Adipose tissue (tissue), 3 donors: Measurements from ENCODE around the gene OXCT2. TPM values are rescaled to one million over a fixed set of nuclear protein-coding genes. Genes with fewer than 3 reads are reported as not detected.

Experiments
- H3K27ac ChIP-seq: one replicate; pipeline ENCODE4 v1.5.1; 2013; ENCODE audit warnings: low read depth, low read length
- WGBS, 3 donors: extraction: QIAGEN DNeasy Blood & Tissue Kit; methylation state at CpG; one replicate each; pipeline ENCODE4 v1.1.7; 2013; 5-methylcytosine and 5-hydroxymethylcytosine counted together
- polyA plus RNA-seq, 3 donors: library from polyadenylated mRNA; stranded (reverse); fragments of 200-250 nt; gene quantifications; one replicate each; pipeline ENCODE4 v1.2.3, GENCODE V29; 2013
- donor health status: healthy with polysubstance abuse.
- donor health status: Bipolar disorder and iron deficiency.
- donor health status: healthy.

OXCT2 gene
- polyA plus RNA-seq, 3 donors, result 0.19 to 0.58 TPM; not detected in 1

DNA sequence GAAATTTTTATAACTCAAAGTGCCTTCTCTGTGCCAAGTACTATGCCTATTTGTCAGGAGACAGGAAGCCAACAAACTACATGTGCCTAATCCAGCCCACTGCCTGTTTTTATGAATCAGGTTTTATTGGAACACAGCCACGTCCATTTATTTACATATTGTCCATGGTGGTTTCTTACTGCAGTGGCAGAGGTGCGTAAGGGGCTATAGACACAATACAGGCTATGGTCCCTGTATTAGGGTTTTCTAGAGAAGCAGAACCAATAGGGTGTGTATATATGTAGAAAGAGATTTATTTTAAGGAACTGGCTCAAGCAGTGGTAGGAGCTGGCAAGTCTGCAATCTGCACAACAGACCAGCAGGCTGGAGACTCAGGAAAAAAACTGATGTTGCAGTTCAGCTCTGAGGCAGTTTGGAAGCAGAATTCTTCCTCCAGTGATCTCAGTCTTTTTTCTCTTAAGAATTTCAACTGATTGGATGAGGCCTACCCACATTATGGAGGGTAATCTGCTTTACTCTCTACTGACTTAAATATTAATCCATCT, 17.1 kb downstream of the OXCT2 start:
- no peak overlapping the region for H3K27ac ChIP-seq
- WGBS, 3 donors, result 60 to 84% (median 72%) methylated on average over 2 of the region's 2 CpGs

DNA sequence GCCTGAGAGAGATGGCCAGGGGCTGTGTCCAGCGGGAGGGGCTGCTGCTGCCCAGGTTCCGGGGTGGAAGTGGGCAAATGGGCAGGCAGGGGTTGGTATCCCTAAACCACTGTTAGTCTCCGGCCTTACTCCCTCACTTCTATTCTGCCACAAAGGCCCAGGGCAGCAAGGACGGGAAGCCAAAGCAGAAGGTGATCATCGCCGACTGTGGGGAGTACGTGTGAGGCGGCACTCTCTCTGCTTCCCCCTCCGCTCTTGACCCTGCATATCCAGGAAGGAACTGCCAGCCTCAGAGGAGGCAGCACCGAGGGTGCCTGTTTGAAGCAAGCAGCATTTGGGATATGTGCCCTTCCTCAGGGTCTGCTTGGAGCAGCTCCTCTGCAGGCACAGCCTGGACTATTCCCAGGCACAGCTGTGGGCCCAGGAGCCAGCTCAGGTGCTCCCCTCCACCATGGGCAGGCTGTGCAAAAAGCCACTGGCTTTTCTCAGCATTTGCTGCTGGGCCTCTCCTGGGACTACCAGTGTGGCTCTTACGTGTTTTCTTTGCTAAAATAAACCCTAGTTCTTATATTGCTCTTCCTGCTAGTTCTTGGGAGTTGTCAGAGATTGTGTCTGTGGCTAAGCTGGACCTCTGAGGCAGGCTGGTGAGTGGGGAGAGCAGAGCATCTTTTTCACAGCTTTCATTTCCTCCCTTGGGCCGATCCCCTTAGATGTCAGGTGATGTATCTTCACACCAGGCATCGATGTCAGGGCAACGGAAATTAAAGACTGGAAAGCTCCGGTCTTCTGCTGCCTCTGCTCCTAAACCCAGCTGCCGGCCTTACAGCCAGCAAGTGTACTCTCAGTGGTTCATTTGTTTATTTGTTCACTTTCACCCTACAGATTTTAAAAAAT, 17.8 kb downstream of the OXCT2 start:
- 86 to 96% (median 92%) methylated on average over 16 of the region's 16 CpGs for WGBS, 3 donors
- H3K27ac ChIP-seq, result no peak overlapping the region

DNA sequence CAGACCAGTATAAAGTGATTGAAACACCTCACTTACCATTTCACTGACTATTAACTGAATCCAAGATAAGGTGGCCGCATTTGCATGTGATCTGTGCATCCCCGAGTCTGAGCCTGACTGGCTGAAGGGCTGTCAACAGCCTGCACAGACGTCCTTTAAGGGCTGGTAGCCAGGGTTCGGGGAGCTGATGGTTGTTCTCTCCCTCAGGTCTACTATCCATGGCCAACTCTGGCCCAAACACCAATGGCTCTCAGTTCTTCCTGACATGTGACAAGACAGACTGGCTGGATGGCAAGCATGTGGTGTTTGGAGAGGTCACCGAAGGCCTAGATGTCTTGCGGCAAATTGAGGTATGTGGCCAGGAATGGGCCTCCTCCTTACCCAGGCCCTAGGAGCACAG, 18.4 kb downstream of the OXCT2 start:
- no peak overlapping the region for H3K27ac ChIP-seq
- 89 to 92% (median 91%) methylated on average over 6 of the region's 6 CpGs for WGBS, 3 donors

DNA sequence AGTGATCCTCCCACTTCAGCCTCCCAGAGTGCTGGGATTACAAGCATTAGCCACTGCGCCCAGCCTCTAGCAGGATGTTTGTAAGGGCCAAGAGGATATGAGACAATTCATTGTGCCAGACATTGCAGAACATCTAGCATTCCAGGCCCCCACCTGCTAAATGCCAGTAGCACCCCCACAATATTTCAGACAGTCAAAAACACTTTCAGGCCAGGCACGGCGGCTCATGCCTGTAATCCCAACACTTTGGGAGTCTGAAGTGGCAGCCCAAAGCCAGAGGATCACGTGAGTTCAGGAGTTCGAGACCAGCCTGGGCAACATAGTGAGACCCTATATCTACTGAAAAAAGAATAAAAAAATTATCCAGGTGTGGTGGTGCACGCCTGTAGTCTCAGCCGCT, 19.6 kb downstream of the OXCT2 start:
- no peak overlapping the region for H3K27ac ChIP-seq
- WGBS, 3 donors, result 94 to 96% (median 95%) methylated on average over 7 of the region's 7 CpGs

DNA sequence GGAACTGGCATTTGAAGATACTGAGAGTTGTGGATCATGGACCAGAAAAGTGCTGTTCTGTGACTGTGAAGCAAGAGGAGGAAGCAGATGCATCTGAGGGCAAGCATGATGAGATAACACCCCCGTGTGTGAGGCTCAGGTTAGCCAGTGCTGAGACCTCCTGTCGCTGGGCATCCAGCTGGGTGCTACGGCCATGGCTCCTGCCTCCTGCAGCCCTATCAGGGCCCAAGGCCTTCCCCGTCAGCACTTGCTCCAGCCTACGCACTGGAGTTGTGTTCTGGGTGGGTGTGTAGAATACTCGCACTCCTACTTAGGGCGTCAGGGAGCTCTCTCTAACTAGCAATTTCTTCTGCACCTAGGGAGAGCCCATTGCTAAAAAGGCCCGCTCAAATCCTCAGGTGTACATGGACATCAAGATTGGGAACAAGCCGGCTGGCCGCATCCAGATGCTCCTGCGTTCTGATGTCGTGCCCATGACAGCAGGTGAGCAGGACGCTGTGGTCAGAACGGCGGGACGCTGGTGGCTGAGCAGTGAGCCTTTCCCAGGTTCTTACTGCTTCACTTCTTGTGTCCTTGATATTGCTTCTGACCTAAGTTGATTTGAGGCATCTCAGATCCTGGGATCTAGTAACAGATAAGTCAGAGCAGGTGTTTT, 26.0 kb downstream of the OXCT2 start:
- no peak overlapping the region for H3K27ac ChIP-seq
- WGBS, 3 donors, result 91 to 95% (median 93%) methylated on average over 16 of the region's 16 CpGs

DNA sequence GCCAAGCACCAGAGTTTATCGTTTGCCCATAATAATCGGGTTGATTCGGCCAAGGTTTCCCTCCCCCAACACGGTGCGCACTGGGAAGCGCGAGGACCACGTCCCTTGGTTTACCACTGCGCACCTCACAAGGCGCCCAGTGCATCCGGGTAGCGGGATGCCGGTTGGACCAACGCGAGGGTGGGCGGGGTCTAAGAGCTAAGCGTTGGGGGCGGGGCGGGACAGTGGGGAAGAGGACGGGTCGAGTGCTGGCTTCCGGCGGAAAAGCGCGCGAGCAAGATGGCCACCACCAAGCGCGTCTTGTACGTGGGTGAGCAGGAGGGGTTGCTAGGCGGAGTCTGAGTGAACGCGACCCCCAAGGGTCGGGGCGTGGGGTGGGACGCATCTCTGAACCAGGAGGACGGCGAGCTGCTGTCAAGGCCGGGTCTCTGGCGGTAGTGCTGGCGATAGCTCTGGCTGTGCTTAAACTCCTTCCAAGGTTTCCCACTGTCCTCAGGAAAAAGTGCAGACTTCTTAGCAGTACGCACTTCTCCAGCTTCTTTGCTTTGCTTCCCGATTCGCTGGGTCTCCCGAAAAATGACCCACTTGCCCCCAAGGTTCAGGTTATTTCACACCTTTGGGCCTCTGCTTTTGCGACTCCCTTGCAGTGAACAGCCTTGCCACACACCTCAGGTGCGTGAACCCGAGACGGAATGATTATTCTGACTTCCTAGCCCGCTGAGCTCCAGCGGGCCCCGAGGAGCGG, 32.4 kb downstream of the OXCT2 start, which contains the start of gene PPIE:
TSS of gene PPIE (plus strand) at position 261 of the 745 bp plus-strand sequence. CDS start at position 280, 19 bp downstream.
- H3K27ac ChIP-seq, result no peak within 1 kb of the TSS
- WGBS, 3 donors, result 1% methylated on average over 52 of the region's 52 CpGs

DNA sequence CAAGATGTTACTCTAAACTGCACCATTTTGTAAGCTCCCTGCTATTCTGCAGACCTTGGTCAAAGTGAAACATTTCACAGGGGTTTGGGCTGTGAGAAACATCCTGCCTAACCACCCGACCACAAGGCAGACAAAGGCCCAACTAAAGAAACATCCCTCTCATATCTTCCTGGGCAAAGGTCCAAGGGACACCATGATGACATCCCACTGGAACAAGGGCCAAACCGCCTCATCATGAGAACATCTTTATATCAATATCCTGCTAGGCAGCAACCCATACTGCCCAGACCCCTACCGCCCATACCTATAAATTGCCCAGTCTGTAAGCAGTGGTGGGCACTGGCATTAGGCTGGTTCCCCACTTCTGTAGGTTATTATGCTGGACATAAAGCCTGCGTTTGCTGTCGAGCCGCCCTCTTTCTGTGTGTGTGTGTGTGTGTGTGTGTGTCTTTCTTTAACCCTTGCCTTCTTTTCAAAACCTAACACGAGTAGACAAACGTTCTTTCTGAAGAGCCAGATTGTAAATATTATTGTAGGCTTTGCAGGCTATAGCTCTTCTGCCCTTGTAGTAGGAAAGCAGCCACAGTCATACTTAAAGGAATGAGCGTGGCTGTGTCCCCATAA, 33.5 kb downstream of the OXCT2 start:
- WGBS, 3 donors, result 76 to 85% (median 80%) methylated on average over 9 of the region's 9 CpGs
- no peak overlapping the region for H3K27ac ChIP-seq

DNA sequence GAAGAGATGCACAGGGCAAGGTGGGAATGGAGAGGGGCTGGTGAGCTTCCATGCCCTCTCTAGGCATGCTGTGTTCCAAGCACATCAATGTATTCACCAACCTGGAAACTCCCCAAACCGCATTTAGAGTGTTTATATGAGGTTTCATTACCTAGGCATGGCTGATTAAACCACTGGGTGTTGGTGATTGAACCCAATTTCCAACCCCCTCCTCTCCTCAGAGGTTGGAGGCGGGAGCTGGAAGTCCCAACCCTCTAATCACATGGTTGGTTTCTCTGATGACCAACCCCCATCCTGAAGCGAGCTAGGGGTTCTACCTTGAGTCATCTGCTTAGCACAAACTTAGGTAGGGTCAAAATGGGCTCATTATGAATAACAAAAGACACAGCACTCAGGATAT, 35.4 kb downstream of the OXCT2 start:
- whole genome bisulfite sequencing, 3 donors, result 68 to 81% (median 76%) methylated on average over 3 of the region's 3 CpGs
- no peak overlapping the region for H3K27ac ChIP-seq

DNA sequence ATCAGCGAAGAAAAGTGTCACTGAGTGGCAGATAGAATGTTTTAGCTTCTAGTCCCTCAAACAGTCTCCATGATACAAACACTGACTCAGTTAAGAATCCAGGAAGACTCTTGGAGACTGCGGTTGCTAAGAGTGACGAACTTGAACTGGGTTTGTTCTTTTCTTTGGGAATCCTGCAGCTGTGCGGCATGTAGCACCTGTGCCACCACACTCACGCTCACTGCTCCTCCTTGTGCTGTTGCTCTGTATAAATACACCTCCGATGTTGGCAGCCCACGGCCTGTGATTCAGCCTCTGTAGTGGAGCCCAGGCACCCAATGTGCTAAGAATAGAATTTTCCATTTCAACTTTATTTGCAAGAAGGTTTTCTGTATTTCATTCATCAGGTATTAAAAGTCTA, 38.0 kb downstream of the OXCT2 start:
- 27 to 75% (median 66%) methylated on average over 7 of the region's 7 CpGs for WGBS, 3 donors
- no peak overlapping the region for H3K27ac ChIP-seq

DNA sequence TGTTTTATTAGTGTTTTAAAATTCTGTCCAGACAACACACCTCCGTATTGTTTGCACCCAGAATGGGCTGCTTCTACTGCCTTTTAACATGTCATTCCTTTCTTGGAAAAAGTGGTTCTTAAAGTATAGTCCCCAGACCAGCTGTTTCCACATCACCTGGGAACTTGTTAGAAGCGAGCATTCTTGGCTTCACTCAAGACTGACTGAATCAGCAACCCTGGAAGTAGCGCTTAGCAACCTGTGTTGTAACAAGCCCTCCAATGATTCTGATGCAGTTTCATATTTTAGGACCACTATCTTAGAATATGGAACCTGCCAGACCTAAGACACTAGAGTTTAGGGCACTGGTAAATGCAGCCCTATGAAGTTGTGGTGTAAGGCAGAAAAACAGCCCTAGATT, 38.4 kb downstream of the OXCT2 start:
- WGBS, 3 donors, result 34 to 65% (median 56%) methylated on average over 3 of the region's 3 CpGs

DNA sequence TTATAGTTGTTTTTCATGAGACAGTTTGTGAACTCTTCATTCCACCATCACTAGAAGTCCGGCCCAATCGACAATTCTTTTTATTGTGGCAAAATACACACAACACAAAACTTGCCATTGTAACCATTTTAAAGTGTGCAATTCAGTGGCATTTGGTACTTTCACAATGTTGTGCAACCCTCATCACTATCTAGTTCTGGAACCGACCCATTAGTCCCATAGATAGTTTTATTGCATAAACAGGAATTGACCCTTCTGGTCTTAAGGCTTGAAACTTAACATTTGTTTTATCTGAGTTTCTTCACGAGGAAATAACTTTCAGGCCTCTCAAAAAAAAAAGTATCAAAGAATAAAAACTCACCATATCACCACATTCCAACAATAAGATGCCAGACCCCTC, 41.3 kb downstream of the OXCT2 start:
- H3K27ac ChIP-seq, result no peak overlapping the region
- 38 to 63% (median 59%) methylated on average over 4 of the region's 4 CpGs for WGBS, 3 donors

More for the DNA sequence above, 38.4 kb downstream of the OXCT2 start:
- no peak overlapping the region for H3K27ac ChIP-seq

DNA sequence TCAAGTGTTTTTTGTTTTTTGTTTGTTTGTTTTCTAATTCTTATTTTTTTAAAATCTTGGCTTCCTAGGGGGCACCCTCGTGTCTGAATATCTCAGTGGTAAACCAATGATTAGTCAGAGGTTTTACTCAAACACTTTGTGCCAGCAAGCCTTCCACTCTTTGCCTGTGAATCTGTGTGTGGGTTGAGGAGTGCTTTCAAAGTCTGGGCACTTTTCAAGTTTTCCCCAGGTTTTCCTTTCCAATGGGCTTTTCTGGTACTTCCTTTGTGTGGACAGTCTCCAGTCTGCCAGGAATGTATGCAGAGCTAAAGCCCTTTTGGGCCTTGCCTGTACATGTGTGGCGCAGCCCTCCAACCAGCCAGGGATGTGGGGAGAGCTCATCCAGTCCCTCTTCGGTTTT, 42.1 kb downstream of the OXCT2 start:
- H3K27ac ChIP-seq, result no peak overlapping the region
- 57 to 68% (median 64%) methylated on average over 3 of the region's 3 CpGs for WGBS, 3 donors

DNA sequence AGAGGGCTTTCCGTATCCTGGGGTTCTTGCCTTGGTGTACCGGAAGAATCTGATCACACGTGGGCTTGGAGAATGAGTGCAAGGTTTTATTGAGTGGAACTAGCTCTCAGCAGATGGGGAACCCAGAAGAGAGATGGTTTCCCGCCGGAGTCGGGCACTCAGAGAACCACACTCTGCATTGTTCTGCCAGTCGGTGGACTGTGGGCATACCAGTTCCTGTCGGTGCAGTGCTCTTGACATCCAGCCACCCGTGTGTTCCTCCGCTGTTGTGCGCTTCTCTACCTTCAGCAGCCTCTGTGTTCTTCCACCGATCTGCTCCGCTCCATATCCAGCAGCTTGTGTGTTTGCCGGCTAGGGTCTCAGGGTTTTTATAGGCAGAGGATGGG, 43.2 kb downstream of the OXCT2 start:
- H3K27ac ChIP-seq, result no peak overlapping the region
- 53 to 72% (median 58%) methylated on average over 14 of the region's 14 CpGs for WGBS, 3 donors

DNA sequence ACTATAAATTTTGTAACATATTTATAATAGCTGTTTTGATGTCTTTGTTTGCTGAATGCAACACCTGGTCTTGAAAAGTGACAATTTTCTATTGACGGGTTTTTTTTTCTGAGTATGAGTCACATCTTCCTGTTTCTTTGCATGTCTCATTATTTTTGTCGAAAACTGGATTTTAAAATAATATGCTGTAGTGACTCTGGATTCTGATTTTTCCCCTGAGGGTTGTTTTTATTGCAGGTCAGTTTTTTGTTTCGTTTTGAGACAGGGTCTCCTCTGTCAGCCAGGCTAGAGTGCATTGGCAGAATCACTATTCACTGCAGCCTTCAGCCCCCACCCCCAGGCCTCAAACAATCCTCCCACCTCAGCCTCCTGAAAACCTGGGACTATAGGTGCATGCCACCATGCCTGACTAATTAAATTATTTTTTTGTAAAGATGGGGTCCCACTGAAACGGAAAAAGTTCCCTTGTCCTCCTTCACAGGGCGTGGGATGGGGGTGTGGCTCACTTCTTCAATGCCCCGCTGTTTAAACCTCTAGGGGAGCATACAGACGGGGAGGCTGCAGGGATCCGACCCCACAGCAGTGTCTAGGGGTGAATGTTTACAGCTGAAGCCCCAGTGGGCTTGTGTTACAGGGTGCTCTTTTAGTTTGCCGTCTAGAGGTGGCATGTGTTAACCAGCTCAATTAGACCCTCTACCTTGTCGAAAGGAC, 43.8 kb downstream of the OXCT2 start:
- WGBS, 3 donors, result 41 to 63% (median 46%) methylated on average over 10 of the region's 10 CpGs

DNA sequence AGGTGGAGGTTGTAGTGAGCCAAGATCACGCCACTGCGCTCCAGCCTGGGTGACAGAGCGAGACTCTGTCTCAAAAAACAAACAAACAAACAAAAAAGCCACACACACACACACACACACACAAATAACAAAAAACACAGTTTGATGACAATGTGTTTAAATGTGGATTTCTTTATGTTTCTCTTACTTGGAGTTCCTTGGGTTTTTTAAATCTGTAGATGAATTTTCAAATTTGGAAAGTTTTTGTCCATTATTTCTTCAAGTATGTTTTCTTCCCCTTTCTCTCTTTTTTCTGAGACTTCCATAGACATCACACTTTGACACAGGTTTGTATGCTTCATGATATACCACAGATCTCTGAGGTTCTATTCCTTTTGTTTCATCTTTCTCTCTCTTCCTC, 44.5 kb downstream of the OXCT2 start:
- H3K27ac ChIP-seq, result no peak overlapping the region
- 85 to 92% (median 89%) methylated on average over 3 of the region's 3 CpGs for WGBS, 3 donors

More for the DNA sequence above, 43.8 kb downstream of the OXCT2 start:
- H3K27ac ChIP-seq, result no peak overlapping the region

DNA sequence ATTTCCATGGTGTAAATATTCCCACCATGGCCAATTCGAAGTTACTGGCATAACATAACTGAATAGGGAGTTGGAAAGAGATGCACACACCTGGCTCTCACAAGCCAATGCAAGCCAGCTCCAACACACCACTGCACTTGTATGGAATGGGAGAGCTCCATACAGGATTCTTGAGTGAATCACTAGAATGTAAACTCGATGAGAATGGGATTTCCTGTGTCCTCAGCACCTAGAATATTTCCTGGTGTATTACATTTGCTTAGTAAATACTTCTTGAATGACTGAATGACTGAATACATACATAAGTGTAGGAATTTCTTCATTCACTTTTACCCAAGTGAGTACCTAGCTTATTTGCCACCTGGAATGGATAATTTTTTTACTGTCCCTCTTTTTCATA, 48.7 kb downstream of the OXCT2 start:
- WGBS, 3 donors, result 13 to 24% (median 22%) methylated on average over 2 of the region's 2 CpGs
- H3K27ac ChIP-seq, result no peak overlapping the region

DNA sequence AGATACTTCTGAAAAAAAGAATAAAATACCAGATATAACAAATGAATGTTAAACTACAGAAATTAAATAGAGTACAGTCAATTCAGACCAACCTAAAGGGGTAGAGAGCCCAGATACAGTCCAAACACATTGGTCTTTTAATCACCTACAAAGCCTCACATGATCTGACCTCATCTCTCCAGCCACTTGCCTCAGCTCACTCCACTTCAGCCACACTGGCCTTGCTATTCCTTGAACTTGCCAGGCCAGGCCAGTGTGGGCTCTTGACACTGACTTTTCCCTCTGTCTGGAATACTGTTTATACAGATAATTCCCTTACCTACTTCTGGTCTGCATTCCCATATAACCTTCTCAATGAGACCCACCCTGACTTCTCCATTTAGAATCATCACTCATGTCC, 49.5 kb downstream of the OXCT2 start:
- H3K27ac ChIP-seq, result no peak overlapping the region
